ENCODE results near the gene CCDC117.
"Not testable (repeated sequence)": the region's sequence is repeated elsewhere in the genome, so short reads cannot be mapped to it uniquely, and the experiment has no call there.

Gene CCDC117

DNA sequence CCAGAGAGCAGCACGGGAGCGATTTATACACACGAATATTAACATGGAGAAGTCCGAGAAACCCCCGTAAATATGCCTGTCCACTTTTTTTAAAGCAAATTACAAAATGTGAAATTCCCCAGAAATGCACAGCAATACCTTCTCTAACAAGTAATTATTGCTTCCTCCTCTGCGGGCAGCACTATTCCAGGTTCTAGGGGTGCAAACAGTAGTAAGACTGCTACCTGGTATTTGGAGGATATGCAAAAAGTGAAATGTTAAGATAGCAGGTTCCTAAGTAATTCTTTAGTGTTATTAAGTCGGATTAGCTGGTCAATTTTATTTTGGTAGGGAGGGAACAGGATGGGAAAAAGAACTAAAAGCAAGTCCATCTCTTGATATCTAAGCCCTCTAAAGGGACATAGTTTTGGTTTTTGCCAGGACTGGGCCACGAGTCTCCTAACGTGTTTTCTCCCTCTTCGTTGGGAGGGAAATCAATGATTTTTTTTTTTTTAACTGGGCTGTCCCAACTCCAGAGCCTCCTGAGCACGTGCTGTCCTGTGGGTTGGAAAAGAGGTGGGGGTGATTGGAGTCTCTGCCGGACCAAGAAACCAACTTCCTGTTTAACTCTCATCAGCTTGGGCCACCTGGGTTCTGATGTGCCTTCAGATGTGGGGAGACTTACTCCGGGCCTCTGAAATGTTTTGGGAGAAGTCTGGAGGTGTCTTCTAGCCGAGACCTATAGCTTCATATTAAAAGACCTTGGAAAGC is 29.5 kb downstream of the CCDC117 start:
- no peak for DNase-seq (ENCODE audit: low spot score)

DNA sequence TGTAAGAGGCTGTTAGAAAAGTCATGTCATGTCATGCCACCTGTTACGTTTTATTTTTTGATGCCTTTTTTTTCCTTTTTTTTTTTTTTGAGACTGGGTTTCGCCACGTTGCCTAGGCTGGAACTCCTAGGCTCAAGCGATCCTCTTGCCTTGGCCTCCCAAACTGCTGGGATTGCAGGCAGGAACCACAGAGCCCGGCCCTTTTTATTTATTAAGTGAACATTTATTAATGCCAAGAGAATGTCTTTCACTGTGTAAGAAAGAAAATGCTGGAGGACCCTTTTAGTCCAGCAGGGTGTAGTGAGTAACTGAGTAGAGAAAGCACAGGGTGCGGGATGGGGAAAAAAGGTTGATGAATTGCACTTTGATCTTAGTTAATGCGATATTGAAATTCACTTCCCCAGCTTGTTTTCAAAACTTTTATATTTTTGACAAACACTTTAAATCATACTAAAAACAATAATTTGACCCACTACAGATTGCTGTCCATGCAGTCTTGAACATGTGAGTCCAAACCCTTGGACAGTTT is 30.2 kb downstream of the CCDC117 start:
- no peak for DNase-seq (ENCODE audit: low spot score)

DNA sequence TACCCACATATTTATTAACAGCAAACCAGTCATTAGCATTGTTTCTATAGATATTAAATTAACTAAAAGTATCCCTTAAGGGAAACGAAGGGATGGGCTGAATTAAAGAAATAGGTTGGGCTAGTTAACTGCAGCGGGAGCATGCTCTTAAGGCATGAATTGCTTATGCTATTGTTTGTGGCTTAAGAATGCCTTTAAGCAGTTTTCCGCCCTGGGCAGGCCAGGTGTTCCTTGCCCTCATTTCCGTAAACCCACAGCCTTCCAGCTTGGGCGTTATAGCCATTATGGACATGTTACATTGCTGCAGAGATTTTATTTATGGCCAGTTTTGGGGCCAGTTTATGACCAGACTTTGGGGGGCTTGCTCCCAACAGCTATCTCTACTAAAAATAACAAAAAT is 32.9 kb downstream of the CCDC117 start:
- not testable (repeated sequence) for DNase-seq (ENCODE audit: low spot score)

DNA sequence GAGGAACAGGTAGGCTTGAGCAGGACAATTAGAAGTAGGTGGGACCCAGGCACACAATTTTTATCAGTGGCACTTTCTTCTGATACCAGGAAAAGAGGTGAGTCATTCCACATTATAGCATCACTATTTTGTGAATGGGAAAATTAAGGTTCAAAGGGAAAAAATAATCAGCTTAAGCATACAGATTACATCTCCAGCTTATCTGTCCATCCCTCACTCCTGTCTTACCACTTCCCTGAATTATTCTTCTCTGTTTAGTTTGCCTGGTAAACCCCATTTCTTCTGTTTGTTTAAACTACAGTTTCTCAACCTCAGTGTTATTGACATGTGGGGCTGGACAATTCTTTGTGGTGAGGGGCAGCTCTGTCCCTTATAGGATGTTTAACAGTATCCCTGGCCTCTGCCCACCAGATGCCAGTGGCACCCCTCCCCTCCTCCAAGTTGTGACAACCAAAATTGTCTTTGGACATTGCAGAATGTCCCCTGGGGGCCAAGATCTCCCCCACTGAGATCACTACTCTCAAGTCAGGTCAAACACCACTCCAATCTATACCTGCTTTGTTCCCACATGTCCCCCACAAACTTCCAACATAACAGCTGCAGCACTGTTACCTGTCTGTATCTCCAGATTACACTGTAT is 36.3 kb downstream of the CCDC117 start:
- DNase-seq (ENCODE audit: low spot score): no peak

DNA sequence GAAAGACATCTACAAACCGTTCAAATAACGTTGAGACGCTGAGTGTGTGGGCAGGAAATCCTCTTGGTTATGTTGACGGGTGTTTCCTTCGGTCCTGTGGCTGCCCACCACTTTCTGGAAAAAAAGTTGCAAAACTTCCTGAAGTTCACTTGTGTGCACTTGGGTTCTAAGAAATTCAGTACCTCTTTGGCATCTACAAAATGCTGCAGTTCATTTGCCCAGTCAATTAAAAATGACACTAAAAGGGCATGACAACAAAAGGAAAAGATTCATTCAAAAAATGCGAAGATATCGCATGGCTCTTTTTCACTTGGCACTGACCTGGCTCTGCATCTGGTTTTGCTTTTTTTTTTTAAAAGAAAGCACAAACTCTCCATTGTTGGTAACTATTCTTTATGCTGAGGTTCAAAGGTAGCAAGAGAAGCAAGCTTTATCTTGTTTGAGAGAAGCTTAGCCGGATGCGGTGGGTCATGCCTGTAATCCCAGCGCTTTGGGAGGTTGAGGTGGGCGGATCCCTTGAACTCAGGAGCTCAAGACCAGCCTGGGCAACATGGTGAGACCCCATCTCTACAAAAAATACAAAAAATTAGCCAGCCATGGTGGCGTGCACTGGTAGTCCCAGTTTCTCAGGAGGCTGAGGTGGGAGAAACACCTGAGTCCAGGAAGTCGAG is 38.5 kb downstream of the CCDC117 start:
- DNase-seq (ENCODE audit: low spot score): peak; percentile 56

DNA sequence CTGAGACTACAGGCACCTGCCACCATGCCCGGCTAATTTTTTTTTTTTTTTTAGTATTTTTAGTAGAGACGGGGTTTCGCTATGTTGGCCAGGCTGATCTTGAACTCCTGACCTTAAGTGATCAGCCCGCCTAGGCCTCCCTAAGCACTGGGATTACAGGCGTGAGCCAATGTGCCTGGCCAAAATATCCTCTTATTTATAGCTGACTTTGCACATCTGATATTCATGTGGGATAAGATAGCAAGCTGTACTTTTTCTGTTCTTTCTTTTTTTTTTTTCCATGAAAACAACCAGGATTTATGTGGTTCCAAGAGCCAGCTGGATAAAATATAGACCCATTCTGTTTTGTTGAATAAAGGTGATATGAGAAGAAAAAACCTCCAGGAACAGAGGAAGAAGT is 40.0 kb downstream of the CCDC117 start:
- DNase-seq (ENCODE audit: low spot score): no peak

DNA sequence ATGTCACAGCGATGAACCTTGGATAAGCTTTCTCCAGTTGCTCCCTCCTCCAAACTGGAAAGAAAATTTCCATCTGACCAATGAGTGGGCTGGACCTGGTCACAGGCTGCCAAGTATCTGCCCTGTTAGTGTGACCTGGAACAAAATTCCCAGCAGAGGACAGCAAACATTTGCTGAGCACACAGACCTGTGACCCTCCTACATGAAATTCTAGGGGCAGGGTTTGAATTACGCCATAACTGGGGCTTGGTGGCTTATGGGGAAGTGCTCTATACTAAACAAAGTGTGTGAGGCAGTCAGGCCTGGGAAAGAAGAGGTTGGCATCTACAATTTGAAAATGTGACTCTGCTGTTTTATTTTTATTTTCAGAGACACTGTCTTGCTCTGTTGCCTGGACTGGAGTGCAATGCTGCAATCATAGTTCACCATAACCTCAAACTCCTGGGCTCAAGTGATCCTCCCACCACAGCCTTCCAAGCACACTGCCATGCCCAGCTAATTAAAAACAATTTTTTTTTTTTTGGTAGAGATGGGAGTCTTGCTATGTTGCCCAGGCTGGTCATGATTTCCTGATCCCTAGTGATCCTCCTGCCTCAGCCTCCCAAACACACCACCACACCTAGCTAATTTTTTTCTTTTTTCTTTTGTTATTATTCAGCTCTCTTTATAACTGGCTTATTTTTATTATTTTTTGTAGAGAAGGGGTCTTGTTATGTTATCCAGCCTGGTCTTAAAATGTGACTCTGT is 41.5 kb downstream of the CCDC117 start:
- DNase-seq (ENCODE audit: low spot score): peak; percentile 35

DNA sequence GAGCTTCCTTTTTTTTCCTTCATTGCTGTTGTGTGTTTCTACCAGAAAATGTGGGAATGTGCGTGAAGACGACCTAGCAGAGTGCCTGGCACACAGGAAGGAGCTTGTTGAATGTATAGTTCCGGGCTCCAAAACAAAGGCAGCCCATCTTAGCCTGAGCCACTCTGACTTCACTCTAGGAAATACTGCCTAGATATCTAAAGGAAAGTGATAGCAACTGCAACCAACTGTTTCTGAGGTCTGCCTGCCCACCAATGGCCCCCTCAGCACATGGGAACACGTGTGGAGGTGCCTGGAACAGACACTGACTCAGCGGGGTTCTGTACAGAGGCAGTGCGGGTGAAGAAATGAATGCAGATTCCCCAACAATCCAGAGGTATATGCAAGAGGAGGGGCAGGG is 42.6 kb downstream of the CCDC117 start:
- DNase-seq (ENCODE audit: low spot score): no peak

DNA sequence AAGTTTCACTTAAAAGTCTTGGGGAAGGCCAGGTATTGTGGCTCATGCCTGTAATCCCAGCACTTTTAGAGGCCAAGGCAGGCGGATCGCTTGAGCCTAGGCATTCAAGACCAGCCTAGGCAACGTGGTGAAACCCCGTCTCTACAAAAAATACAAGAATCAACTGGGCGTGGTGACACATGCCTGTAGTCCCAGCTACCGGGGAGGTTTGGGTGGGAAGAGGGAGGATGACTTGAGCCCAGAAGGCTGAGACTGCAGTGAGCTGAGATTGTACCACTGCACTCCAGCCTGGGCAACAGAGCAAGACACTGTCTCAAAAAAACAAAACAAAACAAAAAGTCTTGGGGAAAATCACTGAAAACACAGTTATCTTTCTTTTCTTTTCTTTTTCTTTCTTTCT is 43.2 kb downstream of the CCDC117 start:
- no peak for DNase-seq (ENCODE audit: low spot score)

DNA sequence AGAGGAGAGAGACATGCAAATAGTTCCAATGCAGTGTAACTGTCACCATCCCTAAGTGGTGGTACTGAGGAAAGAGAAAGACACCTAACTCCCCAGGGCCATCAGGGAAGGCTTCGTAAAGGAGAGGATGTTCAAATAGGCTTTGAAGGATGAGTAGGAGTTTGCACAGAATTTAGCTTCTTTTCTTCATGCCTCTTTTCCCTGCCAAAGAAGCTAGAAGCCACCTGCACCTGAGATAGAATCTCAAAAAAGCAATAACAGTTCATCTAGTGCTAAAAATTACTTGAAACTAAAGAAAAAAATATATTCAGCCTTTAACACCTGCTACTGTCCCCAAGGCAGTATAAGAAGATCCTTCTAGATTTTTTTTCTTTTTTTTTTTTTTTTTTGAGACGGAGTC is 44.6 kb downstream of the CCDC117 start:
- DNase-seq (ENCODE audit: low spot score): no peak

DNA sequence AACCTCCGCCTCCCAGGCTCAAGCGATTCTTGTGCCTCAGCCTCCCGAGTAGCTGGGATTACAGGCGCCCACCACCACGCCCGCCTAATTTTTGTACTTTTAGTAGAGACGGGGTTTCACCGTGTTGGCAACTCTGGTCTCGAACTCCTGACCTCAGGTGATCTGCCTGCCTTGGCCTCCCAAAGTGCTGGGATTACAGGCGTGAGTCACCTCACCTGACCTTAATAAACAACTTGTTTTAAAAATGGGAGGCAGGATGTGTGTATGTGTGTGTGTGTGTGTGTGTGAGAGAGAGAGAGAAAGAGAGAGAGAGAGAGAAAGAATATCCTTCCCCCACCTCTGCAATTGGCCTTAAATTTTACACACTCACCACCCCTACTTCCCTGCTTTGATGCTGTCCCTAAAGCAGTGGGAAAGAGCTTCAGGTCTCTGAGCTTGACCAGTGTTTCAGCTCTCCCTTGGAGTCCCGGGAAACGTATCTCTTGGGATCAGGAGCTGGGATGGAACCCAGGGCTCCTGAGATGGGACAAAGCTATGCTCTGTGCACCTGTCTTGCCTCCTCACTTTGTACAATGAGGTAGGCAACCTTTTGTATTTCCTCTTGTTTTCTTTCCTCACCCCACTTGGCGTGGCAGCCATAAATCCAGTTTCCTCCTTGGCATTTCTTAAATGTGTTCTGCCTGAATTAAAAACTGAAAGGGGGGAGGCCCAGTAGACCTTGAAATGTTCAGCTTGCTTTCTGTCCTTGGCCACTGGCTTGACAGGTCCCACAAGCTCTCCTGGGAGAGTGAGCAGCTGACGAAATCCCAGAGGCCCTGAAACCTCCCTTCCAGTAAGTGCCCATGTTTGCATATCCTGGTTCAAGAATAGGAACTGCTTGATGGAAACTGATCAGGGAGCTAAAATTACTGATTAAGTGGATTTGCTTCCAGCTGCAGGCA is 45.7 kb downstream of the CCDC117 start:
- DNase-seq (ENCODE audit: low spot score): no peak

DNA sequence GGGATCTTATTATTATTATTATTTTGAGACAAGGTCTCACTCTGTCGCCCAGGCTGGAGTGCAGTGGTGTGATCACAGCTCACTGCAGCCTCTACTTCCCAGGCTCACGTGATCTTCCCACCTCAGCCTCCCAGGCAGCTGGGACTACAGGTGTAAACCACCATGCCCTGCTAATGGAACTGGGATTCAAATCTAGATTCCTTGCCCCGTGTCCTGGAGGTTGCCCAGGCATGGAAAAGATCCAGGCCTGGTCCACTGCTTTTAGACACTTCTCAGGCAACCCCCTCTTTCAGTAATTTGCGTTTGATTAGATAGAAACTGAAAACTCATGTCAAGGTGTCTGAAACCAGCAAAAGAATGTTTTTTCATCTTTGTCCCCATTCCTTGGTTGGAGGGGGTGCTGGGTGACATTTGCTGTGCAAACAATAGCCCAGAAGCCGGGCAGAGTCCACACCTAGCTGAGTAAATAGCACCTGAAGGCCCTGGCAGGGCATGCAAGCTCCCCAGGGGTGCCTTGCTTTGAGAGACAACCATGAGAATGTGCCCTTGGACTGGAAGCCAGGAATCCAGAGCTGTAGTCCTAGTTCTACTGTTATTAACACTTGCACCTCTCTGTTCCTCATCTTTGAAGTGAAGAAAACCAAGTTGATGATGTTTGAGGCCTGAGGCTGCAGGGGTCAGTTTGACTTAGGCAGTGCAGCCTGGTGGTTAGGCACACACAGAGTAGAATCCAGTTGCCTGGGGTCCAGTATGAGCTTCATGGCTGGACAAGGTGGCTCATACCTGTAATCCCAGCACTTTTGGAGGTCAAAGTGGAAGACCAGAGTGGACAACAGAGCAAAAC is 47.0 kb downstream of the CCDC117 start:
- no peak for DNase-seq (ENCODE audit: low spot score)

DNA sequence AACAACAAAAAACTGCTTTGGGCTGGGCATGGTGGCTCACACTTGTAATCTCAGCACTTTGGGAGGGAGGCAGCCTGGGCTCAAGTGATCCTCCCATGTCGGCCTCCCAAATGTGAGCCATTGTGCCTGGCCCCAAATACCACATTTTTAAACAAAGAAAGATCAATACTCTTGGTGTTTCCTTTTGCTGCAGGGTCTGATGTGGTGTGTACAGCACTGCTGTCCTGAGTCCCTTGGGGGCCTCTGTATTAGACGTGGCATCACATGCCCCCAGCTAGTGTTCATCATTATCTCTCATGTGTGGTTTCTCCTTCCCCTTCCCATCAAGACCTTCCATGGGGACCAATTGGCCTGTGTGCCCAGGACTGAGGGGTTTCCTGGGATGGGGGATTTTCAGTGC is 48.4 kb downstream of the CCDC117 start:
- no peak for DNase-seq (ENCODE audit: low spot score)

DNA sequence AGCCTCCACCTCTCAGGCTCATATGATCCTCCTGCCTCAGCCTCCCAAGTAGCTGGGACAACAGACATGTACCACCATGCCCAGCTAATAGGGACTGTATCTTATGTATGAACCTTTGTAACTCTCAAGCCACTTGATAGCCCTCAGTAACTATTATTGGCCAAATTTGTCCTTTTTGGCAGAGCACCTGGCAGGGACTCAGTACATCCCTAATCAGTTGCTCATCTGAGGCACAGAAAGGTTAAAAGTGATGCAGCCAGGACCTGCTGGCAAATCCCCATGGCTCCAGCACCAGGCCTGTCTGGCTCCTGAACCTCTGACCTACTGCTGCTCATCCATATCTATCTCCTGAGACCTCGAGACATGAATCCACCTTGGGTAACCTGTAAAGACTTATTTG is 49.0 kb downstream of the CCDC117 start:
- DNase-seq (ENCODE audit: low spot score): no peak

DNA sequence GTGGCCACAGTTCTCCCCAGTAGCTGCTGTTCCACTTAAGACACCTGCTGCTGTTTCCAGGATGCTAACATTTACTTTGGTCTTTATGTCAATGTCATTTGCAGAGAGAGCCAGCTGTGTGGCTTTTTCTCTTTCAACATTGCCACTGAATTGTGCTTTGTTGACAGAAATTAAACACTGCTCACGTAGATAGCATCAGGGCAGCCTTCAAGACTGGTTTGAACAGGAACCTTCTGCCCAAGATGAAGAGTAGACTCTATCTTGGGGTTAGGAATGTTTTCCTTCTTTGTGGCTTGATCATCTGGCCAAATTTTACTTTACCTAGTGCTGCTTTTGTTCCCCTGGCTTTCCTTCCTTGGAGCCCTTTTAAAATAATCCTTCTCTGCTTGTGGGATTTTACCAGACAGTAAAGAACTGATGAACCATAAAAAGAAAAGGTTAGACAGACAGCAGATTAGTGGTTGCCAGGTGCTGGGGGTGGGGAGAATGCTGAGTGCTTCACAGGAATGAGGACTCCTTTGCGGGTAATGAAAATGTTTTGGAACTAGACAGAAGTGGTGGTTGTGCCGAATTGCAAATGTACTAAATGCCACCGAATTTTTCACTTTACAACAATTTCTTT is 50.5 kb downstream of the CCDC117 start:
- DNase-seq (ENCODE audit: low spot score): no peak

DNA sequence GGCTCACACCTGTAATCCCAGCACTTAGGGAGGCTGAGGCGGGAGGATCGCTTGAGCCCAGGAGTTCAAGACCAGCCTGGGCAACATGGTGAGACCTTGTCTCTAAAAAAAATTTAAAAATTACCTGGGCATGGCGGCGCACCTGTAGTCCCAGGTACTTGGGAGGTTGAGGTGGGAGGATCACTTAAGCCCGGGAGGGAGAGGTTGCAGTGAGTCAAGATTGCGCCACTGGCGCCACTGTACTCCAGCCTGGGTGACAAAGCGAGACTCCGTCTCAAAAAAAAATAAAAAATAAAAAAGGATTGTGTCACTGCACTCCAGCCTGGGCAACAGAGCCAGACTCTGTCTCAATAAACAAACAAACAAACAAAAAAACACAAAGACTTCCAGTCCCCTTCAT is 52.0 kb downstream of the CCDC117 start:
- not testable (repeated sequence) for DNase-seq (ENCODE audit: low spot score)

DNA sequence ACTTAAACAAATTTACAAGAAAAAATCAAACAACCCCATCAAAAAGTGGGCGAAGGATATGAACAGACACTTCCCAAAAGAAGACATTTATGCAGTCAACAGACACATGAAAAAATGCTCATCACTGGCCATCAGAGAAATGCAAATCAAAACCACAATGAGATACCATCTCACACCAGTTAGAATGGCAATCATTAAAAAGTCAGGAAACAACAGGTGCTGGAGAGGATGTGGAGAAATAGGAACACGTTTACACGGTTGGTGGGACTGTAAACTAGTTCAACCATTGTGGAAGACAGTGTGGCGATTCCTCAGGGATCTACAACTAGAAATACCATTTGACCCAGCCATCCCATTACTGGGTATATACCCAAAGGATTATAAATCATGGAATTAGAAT is 53.9 kb downstream of the CCDC117 start:
- not testable (repeated sequence) for DNase-seq (ENCODE audit: low spot score)

DNA sequence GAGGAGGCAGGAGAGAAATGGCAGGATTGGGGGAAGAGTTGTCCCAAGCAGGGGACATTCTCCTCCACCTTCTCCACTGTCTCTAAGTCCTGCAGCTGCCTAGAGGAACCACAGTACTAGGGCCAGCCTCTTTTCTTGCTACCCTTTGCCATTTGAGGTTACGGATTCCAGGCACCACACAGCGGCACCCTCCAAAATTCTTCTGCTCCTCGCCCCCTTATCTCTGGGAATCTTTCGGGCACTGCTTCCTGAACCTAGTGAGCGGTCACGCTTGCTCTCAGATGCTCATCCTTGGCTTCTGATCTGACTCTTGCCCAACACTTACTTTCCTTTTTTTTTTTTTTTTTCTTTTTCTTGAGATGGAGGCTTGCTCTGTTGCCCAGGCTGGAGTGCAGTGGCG is 54.4 kb downstream of the CCDC117 start:
- no peak for DNase-seq (ENCODE audit: low spot score)

DNA sequence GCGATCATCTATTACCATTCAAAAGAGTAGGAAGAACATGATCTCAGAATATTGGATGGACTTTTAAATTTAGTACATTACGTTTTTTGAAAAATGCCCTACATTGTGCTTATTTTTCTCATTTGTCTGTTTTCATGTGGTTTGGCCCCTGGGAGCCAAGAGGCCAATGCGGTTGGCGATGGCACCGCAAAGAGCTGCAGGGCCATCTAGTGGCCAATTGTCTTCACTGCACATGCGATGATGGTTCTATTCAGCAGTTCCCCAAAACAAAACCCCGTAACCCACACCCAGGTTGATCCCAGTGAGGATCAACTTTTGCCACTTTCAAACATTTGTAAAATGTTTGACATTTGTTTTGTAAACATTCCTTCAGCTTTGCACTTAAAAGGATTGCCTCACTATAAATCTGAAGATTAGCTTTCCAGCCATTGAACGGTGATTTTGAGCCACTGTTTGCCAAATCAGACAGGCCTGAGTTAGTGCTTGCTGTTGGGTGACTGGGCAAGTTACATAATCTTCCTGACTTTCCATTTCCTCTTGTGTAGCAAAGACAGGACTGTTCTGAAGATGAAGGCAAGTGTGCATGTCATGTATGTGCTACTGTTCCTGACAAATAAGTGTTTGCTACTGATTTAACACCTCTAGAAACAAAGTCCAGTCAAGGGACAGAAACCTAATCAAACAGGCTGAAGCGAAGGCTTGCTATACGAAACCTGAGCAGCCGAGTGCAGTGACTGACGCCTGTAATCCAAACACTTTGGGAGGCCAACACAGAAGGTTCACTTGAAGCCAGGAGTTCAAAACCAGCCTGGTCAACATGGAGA is 57.1 kb downstream of the CCDC117 start:
- peak; percentile 88 for DNase-seq (ENCODE audit: low spot score)

All from Ammon's horn (tissue), 1 donor.